Measurements from ENCODE around the gene AFDN.

- TF ChIP-seq CTBP1 (IDR thresholded peaks at IDR 0.05; ENCODE audit: borderline replicate concordance): no peak
- no peak for TF ChIP-seq ZNF384 (IDR thresholded peaks at IDR 0.05)
- no peak for TF ChIP-seq SP1 (IDR thresholded peaks at IDR 0.05)
Measured at GRCh38 chr6:167827583-167828324, 1.0 kb downstream of the AFDN start.
